ENCODE measurements around the gene RAPGEF5.

GRCh38 chr7:22183522-22184280 lies 173.3 kb downstream of the RAPGEF5 start:
- TF ChIP-seq CTCF (IDR thresholded peaks at IDR 0.05; ENCODE audit: low read length) = no peak
- TF ChIP-seq EZH2phosphoT487 (IDR thresholded peaks at IDR 0.05; ENCODE audit: low read length) = no peak
